NCI-H187 treated with DMSO at 0.1 percent for 48 hours (cell line): Measurements from ENCODE around the gene EPHA3.

Experiments
- DNase-seq: peaks from one replicate; lab custom pipeline; 2025; lab: John Stamatoyannopoulos, UW

The EPHA3 gene

DNA sequence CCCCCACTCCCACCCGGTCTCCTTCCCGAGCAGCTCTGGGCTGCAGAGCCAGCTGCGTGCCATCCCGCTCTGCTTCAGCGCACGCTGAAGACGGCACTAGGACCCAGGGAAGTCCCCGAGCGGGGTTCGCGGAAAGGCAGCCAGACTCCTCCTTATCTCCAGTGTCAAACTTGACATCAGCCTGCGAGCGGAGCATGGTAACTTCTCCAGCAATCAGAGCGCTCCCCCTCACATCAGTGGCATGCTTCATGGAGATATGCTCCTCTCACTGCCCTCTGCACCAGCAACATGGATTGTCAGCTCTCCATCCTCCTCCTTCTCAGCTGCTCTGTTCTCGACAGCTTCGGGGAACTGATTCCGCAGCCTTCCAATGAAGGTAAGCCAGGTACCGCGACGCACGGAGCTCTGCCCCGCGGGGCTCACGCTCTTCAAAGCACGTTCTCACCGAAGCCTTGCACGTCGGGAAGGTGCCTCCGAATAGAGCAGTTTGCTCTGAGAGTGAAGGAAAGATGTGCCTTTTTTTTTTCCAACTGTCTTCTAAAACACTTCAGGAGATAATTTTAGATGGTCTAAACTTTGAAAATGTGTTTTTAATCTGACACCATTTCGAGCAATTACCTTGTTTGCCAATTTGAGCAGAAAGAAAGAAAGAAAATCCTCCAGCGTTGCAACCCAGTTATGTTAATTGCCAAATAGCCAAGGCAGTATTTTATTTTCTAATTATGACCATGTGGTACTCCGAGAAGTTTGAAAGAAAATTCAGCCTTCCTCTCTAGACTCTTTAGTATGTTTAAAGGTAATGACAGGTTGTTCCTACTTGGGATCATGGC is at the start of gene EPHA3:
Gene EPHA3 (plus strand): TSS at position 161 of the 830 bp plus-strand sequence. CDS start 128 bp downstream, at position 289.
- no peak for DNase-seq

- no peak for DNase-seq
These were observed 49.0 kb upstream of the EPHA3 start for GRCh38 chr3:89058371-89058770.

DNA sequence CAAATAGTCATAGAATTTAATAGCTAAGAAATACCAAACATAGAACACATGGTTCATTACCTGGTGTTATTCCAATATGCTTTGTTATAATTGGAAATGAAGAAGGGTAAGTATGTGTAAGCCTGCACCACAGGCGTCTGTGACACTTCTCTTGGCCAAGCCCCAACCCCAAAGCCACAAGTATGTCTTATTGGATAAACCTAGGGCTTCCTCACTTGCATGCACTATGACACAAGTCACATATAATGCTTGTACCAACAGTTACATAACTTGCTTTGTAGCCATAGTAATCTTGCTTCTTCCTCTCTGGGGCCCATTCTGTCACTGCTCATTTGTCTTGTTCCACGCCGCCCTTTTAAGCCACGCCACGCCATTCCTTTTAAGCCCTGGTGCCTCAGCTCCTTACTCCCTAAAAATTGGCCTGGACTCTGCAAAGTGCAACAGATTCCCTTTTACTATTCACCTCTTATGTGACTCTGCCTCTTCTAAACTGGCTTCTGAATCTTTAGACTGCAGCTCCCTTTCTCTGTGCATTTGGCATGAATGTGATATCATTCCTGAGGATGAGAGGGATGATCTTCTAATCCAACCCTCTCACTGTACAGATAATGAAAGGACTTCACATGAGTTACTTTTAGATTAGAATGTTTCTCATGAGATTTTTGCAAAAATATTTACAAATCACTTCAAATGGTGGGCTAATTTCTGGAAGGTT is 48.1 kb upstream of the EPHA3 start:
- no peak for DNase-seq

- DNase-seq: no peak
These were observed 46.2 kb upstream of the EPHA3 start for GRCh38 chr3:89061259-89061658.

- no peak for DNase-seq
These were observed 39.7 kb upstream of the EPHA3 start for GRCh38 chr3:89067736-89068135.

- no peak for DNase-seq
These were observed 34.8 kb upstream of the EPHA3 start for GRCh38 chr3:89072642-89073041.

GRCh38 chr3:89079944-89080343 is 27.5 kb upstream of the EPHA3 start:
- no peak for DNase-seq

- no peak for DNase-seq
These were observed 19.6 kb upstream of the EPHA3 start for GRCh38 chr3:89087851-89088250.

DNA sequence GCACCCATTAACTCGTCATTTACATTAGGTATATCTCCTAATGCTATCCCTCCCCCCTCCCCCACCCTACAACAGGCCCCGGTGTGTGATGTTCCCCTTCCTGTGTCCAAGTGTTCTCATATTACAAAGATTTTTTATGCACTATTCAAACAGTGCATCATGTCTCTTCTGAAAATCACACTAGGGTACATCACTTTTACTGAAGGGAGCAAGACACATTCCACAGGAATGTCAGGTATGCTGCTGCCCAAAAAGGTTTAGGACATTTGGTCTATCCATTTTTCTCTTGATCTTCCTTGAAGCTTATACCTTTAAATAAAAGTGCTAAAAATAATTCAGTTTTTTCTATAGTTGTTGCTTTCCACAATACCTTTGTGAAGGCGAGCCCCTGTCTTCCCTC is 9.2 kb upstream of the EPHA3 start:
- DNase-seq: no peak

DNA sequence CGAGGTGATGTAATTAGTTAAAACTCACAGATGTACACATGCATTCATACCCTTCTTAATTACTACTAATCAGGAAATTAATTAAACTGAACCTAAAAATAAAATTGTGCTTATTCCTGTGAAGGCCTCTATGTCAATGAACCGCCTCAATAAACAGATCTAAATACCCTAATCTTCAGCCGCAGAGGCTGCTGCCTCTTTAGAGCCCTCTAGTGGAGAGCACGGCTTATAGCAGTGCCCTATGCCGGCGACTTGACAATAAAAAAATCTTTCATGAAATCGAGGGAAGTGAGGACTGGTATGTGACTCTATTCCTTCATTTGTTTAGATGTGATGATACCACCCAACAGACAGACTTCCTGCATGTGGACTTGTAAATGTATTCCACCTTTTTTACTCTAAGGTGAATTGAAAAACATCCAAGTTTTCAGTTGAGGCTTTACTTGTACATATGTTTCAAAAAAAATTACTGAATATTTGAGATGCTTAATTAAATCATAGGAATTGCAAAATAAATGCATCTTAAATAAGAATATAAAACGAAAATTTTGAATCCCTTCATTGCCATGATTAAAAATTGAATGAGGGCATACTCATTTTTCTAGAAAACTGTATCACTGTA is 8.3 kb upstream of the EPHA3 start:
- DNase-seq: no peak

DNA sequence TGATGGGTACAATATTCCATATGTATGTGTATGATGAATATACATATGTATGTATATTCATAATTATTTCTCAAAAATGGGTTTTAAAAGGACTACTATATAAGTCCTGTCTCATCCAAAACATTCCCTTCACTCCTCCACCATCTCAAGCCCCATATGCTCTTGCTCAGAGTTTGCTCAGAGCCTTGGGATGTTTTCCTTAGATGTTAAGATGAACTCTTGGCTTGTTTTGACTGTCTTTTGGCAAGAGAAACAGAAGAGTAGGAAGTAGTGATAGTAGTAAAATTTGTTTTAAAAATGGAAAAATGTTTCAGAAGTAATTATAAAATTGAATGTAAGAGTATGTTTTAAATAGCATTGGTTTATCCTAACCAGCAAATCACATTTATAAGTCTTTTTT is 6.2 kb upstream of the EPHA3 start:
- DNase-seq: no peak

GRCh38 chr3:89101921-89102320 is 5.5 kb upstream of the EPHA3 start:
- no peak for DNase-seq

DNA sequence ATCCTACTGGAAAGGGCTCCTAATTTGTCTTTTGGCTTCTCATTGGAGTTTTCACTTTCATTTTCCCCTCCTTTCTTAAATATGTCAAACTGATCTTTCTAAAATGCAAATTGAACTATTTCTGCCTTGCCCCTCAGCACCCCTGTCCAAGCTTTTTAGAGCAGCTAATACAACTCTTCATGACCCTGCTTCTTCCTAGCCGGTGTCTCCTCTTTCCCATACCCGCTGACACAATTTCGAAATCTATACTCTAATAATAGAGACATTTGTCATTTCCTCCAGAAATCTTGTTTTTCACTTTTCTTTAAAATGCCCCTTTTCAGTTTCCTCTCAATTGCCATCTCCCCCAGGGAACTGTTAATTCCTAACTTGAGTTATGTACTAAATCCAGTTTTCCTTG is 2.9 kb upstream of the EPHA3 start:
- DNase-seq: no peak

- DNase-seq: no peak
These were observed 1.9 kb upstream of the EPHA3 start for GRCh38 chr3:89105503-89105902.

DNA sequence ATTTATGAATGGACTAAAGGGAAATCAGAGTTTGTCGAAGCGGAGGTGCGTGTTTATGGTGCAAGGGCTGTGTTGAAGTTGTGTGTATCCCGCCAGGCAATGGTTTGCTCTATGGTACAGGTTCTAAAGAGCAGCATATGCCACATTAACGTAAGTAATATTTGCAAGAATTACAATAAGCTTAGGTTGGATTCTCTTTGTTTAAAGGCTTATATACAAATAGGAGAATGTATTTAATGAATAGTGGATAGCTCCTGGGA is 800 bp downstream of the EPHA3 start:
- DNase-seq: no peak

DNA sequence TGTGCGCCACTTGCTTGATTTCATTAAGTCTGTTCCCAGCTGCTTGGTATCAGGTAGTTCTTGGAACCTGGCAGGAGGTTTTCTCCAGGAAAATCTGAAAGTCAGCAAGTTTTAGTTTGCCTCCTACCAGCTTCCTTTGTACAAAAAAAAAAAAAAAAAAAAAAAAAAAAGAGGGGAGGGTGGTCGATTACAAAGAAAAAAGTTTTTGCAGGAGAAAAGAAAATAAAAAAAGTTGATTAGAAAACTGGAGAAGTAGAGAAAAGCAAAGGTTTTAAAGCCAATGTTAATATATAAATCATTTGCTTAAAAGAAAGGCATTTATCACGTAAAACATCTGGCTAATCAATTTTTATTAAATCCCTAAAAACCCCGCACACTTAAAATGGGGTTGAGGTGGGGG is 5.9 kb downstream of the EPHA3 start:
- no peak for DNase-seq

- no peak for DNase-seq
These were observed 6.7 kb downstream of the EPHA3 start for GRCh38 chr3:89113893-89114840.

DNA sequence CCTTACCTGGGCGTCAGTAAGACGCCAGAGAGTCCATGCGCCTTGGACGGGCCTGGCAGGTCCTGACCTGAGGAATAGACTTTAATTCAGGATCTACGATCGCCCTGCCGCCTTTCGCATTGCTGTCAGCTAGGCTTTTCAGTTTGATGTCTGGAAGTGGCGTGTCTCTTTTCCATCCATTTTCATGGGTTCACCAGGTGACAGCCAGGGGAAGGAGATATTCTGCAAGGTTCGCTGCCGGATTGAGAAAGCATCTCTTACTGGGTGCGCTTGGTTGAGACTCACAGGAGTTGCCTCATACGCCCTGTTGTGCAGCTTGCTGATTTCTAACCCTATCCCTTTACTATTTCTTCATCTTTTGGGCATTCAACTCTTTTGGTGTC is 7.4 kb downstream of the EPHA3 start:
- DNase-seq: no peak

DNA sequence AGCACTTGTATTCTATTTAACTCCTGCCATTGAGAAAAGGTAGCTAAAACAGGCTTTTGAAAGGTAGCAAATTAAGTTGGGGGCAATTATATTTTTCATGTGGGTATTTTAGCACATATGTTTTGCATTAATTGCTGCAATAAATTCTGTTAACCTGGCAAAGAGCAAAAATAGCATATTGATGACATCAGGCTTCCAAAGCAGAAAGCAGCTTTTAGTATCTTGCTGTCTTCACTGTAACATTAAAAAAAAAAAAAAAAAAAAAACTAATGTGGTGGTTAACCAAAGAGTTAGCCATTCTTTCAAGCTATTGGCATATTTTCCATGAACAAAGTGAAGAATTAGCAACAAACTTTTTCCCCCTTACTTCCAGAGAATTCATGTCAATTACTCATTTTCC is 9.1 kb downstream of the EPHA3 start:
- DNase-seq: no peak

- no peak for DNase-seq
These were observed 30.6 kb downstream of the EPHA3 start for GRCh38 chr3:89138048-89138447.

DNA sequence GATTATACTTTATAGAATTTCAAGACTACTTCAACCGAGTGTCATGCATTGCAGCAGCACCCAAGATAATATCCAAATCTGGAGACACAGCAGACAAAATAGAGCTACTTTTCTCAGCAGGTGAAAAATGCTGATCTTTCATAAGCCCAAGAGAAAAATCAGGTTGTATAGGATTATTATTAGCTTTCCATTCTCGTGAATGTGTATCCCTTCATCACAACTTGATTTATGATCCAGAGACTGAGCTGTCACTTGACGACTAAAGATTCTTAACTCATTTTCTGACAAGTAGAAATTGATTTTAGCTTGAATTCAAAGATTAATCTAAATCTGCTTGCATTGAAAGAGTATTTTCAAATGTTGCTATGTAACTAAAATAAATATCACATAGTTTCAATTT is 32.4 kb downstream of the EPHA3 start:
- DNase-seq: no peak

DNA sequence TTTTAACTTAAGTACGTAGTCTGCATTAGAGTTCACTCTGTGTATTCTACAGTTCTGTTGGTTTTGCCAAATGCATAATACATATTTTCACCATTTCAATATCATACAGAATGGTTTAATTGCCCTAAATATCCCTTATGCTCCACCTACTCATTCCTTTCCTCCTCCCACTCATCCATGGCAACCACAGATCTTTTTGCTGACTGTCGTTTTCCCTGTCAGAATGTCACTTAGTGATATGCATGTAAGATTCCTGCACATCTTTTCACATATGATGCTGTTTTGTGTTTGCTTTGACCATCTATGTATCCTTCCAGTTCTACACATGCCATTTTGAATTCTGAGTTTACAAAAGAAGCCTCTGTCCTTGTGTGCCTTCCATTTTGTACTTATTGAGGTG is 36.7 kb downstream of the EPHA3 start:
- DNase-seq: no peak
